ENCODE measurements around the gene PRAMEF1. TPM values are rescaled to one million over a fixed set of nuclear protein-coding genes. Genes with fewer than 3 reads are reported as not detected.
"Not testable (repeated sequence)": the region's sequence is repeated elsewhere in the genome, so short reads cannot be mapped to it uniquely, and the experiment has no call there.

Gene PRAMEF1
- total RNA-seq (2012; rRNA removed) (not detected in 2 replicates), polyA plus RNA-seq (2012; rRNA removed) (not detected in 2 replicates), Bru-seq, nascent RNA (not detected), BruChase-seq, experiment 1, labeled RNA remaining after a 6-hour chase (not detected), BruChase-seq, experiment 2, labeled RNA remaining after a 2-hour chase (not detected)
- polyA plus RNA-seq (2012; cell fraction: cytosol; rRNA removed): not detected in 2 replicates
- not detected in 2 replicates for polyA plus RNA-seq (2012; cell fraction: nucleus; rRNA removed; ENCODE audit: low replicate concordance)
- long read RNA-seq: 0 reads

GRCh38 chr1:12791097-12791496, at the start of gene PRAMEF1:
Gene PRAMEF1, plus strand, starts transcription at chr1:12791397. Its CDS starts 1,831 bp downstream, at chr1:12793228.
- H3K56ac ChIP-seq (ENCODE audit: extremely low read depth, insufficient read depth, low read length); H2AK5ac ChIP-seq (ENCODE audit: low read depth, low read length); BruUV-seq (replicated peaks); H3K4me1 ChIP-seq (ENCODE audit: control insufficient read depth, insufficient read depth, low read length); H3K27ac ChIP-seq (ENCODE audit: insufficient read depth, low read length); H4K20me1 ChIP-seq (ENCODE audit: insufficient read depth, low read length); H2BK120ac ChIP-seq (ENCODE audit: low read depth, low read length); H4K5ac ChIP-seq (ENCODE audit: low read depth, low read length); ATAC-seq (ENCODE audit: low read depth); H2BK20ac ChIP-seq (ENCODE audit: low read depth, low read length); H4K91ac ChIP-seq (ENCODE audit: insufficient read depth, low read depth, low read length); H3K9me3 ChIP-seq (ENCODE audit: control insufficient read depth, insufficient read depth, low read length); H3K4ac ChIP-seq (ENCODE audit: low read depth, low read length); H2BK15ac ChIP-seq (ENCODE audit: low read depth, low read length); H2AFZ ChIP-seq (replicated peaks; ENCODE audit: low read length, poor library complexity); dilution Hi-C loops (cut with HindIII; ENCODE audit: low sequenced_read_pairs, unreplicated experiment); intact Hi-C loops (cut with micrococcal nuclease); H3K36me3 ChIP-seq (ENCODE audit: control insufficient read depth, insufficient read depth, low read length); H3K4me2 ChIP-seq (ENCODE audit: low read depth, low read length); POLR2A ChIA-PET (ENCODE audit: unreplicated experiment); in situ Hi-C loops (cut with MboI; ENCODE audit: low sequenced_read_pairs); DNase-seq; H4K8ac ChIP-seq (ENCODE audit: low read depth in 2 of 2, low read length in 2 of 2); H3K23ac ChIP-seq (ENCODE audit: low read depth, low read length); H2BK5ac ChIP-seq (ENCODE audit: low read depth, low read length, poor library complexity, severe bottlenecking); H3K9ac ChIP-seq (ENCODE audit: low read depth, low read length); H3K9me1 ChIP-seq (ENCODE audit: insufficient read depth, low read length); H3K14ac ChIP-seq (replicated peaks; ENCODE audit: low read depth, low read length); H3K18ac ChIP-seq (ENCODE audit: low read depth, low read length); H3K4me3 ChIP-seq (ENCODE audit: insufficient read depth, low read depth, low read length); H2AK9ac ChIP-seq (replicated peaks; ENCODE audit: low read depth, low read length, poor library complexity); CTCF ChIA-PET; H3K27me3 ChIP-seq (ENCODE audit: control insufficient read depth, insufficient read depth, low read length); H3K79me1 ChIP-seq (ENCODE audit: low read depth in 1 of 2, low read length in 2 of 2): not testable (repeated sequence)
- WGBS, 2 experiments (ENCODE audit: extremely low coverage in 2 of 2, insufficient read length in 1 of 2): no CpG with 5 or more reads among the region's 5 CpGs

Data from IMR-90 (cell line).